COLO829 (cell line): ENCODE measurements around the gene RCOR1.
A peak's percentile ranks its signal among the peaks of the same experiment; 100 is the strongest.
"Not testable (repeated sequence)": the region's sequence is repeated elsewhere in the genome, so short reads cannot be mapped to it uniquely, and the experiment has no call there.

Source experiments
- DNase-seq: peaks from one replicate; pipeline ENCODE4 v3.0.0; 2012; ENCODE audit warnings: low spot score

Gene RCOR1

GRCh38 chr14:102629808-102630350, 37.4 kb downstream of the RCOR1 start:
- DNase-seq: no peak

DNA sequence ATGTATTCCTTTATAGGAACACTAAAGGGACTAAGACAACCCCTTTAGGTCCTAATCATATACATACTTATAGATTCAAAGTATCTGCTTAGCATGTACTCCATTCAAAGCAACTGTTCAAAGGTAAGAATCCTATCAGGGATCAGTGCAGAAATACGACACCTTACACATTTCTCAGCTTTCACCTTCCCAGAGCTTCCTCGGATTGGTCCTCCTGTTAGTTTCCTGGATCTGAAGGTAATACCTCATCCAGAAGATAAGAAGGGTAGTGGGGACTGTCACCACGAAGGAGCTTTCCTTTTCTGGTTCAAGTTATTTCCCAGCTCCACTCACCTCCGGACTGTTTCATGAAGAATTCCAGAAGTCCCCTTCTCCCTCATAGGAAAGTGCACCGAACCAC, 38.0 kb downstream of the RCOR1 start:
- DNase-seq: no peak

- DNase-seq: no peak
These were observed 38.4 kb downstream of the RCOR1 start for GRCh38 chr14:102630881-102631280.

DNA sequence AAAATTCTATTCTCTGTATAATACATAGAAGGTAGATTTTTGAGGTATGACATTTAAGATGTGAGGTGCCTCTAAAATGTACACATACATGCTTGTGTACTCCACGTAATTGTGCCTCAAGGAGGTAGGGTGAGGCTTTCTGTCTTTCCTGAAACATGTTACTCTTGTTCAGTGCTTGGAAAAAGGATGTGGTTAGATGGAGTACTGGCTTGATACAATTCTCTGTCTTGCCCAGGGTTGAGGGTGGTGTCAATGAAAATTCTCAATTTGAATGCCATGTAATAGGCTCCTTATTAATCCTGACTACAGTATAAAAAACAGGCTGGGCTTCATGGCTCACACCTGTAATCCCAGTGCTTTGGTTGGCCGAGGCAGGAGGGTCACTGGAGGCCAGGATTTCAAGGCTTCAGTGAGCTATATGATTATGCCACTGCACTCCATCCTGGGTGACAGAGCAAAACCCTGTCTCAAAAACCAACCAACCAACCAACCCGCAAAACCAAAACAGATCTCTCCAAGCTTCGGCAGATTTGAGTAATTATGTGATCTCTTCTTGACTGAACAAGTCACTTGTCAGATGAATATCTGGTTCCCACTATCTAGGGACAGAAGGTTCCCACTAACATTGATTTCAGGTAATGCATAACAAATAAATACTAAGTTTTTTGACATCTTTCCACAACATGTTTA, 41.6 kb downstream of the RCOR1 start:
- no peak for DNase-seq

DNA sequence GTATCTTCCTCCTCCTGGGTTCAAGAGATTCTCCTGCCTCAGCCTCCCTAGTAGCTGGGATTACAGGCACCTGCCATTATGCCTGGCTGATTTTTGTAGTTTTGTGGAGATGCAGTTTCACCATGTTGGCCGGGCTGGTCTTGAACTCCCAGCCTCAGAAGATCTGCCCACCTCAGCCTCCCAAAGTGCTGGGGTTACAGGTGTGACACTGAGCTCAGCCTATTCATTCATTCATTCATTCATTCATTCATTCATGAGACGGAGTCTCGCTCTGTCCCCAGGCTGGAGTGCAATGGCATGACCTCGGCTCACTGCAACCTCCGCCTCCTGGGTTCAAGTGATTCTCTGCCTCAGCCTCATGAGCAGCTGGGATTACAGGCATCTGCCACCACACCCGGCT, 47.2 kb downstream of the RCOR1 start:
- not testable (repeated sequence) for DNase-seq

- no peak for DNase-seq
These were observed 52.1 kb downstream of the RCOR1 start for GRCh38 chr14:102644523-102644922.

- DNase-seq: no peak
These were observed 53.4 kb downstream of the RCOR1 start for GRCh38 chr14:102645746-102646440.

DNA sequence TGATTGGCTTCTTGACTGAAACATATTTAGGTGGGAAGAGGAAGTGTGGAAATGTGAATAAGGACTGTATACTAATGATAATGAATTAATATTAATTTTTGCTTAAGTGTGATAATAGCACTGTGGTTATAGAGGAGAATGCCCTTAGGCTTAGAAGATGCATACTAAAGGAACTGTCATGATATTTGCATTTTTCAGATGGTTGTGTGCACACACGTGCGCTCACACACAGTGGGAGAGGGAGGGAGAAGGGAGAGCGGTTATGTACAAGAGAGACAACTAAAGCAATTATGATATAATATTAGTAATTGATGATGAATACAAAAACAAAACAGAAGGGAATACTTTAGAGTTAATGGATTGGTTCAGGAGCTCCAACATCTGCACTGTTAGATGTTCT, 54.2 kb downstream of the RCOR1 start:
- no peak for DNase-seq

DNA sequence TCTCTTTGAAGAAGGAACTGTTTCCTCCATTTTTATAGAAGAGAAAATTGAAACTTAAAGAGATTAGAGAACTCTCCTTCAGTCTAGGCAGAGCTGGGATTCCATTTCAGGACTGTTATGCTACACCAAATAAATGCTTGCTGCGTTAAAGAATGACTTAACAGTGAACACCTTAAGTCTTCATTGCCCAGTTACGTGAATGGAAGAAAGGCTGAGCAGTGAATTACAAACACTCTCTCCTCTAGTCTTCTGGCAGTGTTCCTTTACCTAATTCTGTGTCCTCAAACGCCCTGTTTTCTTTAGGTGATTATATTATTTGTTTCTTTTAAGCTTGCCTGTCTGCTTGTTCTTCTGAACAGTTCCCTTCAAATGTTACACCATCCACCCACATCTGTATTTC, 59.7 kb downstream of the RCOR1 start:
- no peak for DNase-seq

GRCh38 chr14:102654298-102654697, 61.8 kb downstream of the RCOR1 start:
- DNase-seq: no peak

GRCh38 chr14:102655137-102655536, 62.7 kb downstream of the RCOR1 start:
- peak; percentile 58 for DNase-seq

DNA sequence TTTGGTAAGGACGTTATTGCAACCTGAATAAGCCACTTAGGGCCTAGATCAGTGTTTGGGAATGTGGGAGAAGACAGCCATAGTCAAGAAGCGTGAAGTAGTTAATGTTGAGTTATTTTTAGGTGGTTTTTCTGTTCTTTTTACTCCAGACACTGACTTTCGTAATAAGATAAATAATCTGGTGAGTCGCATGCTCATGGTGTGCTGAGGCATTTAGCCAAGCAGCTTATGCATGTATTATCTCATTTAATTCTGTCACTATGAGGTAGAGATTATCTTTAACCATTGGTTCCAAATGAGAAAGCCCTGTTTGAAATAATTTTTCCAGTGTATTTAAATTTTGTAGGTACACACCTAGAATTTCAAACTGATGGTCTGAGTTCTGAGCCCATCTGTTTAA, 67.3 kb downstream of the RCOR1 start:
- no peak for DNase-seq

- DNase-seq: no peak
These were observed 69.2 kb downstream of the RCOR1 start for GRCh38 chr14:102661614-102662013.

GRCh38 chr14:102662636-102663430, 70.4 kb downstream of the RCOR1 start:
- DNase-seq: no peak

DNA sequence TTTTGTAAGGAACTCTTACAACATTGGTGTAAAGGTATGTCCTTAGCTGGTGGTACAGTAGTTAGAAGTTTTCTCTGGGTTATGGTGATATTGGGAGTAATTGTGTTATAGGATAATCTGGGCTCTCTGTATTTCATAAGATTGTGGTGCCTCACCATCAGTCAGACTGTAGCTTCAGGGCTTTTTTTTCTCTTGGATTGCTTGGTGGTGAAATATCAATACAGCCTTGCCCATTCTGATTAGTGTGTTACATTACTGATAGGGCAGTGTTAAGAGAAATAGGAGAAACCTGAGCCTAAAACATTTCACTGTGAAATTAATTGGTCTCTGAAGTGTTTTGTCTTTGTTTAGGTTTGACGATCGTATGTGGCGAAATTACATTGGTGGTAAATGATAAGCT, 71.0 kb downstream of the RCOR1 start:
- no peak for DNase-seq

DNA sequence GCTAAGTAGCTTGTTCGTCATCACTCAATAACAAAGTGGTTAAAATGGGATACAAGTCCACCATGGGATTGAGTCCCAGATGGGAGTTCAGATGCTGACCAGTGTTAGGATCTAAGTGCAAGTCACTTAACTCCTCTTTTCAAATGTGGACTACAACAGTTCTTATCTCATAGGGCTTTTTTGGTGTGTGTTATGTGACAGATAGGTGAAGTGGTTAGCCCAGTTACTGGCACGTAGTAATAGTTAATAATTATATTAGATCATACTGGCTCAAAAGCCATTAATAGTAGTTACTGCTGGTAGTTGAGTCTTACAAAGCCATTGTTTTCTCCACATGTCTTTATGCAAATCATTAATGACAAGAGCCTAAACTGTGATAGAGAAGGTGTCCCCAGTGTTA, 73.2 kb downstream of the RCOR1 start:
- DNase-seq: no peak

GRCh38 chr14:102666635-102667034, 74.2 kb downstream of the RCOR1 start:
- DNase-seq: no peak

DNA sequence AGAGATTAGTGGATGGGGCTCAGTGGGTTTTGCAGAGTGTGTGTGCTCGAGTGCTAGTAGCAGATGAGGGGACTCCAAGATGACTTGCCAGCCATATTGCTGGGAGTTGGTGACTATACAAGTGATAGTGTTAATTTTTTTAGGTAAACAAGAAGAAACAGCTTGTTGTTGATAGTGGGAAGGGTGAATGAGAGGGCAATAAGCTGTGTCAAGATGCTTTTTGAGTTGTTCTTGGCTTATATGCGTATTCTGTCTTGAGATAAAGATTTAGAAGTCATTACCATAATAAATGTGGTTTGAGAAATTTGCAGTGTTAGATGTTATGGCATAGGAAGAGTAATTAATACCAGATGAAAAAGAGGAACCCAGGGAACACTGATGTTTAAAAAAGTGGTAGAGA, 75.3 kb downstream of the RCOR1 start:
- no peak for DNase-seq

DNA sequence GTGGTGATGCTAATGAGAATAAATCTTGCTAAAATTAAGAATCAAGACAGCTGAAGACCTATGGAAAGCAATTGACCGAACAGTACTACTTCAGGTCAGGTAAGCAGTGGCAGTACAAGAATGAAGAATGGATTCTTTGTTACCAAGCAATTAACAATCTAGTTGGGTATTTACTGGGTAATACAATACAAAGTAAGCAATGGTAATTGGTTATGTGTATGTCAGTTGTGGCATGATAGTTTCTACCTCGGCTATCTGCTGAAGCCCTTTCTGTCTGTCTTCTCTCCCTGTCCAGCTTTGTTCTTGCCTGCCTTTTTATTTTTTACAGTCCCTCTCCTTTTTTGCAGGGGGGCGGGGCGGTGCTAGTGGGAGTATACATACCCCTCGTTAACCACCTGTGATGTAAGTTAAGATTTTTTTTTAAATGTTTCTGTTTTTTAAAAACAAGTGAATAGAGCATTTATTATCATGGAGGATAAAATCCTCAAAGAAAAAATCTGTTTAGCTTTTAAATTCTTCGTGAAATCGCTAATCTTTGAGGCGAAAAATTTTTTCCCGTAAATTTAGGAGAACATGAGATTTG, 75.9 kb downstream of the RCOR1 start:
- DNase-seq: no peak

DNA sequence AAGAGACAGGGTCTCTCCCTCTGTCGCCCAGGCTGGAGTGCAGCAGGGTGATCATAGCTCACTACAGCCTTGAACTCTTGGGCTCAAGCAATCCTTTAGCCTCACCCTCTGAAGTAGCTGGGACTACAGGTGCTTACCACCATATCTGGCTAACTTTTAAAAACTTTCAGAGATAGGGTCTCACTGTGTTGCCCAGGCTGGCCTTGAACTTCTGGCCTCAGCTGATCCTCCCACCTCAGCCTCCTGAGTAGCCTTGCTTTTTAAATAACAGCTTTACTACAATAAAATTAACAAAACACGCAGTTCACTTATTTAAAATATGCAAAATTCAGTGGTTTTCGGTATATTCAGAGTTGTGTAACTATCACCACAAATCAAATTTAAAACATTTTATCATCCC, 79.0 kb downstream of the RCOR1 start:
- DNase-seq: no peak

- no peak for DNase-seq
These were observed 80.0 kb downstream of the RCOR1 start for GRCh38 chr14:102672410-102672960.

DNA sequence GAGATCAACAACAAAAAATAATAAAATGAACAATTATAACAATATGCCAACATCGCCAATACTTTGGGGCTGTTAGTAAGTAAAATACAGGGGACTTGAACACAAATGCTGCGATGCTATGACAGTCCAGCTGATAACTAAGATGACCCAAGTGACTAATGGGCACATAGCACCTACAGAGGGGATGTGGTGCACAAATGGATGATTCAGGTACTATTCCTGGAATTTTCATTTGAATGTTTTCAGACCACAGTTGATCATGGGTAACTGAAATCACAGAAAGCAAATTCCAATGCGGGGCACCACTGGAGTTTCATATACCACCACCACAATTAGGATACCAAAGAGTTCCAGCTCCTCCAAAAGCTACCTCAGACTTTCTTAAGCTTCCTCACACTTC, 82.9 kb downstream of the RCOR1 start:
- DNase-seq: no peak
